Ovary (tissue), 9 donors: ENCODE results near the gene ITGA3. TPM values are rescaled to one million over a fixed set of nuclear protein-coding genes. Genes with fewer than 3 reads are reported as not detected.
"Not testable (repeated sequence)": the region's sequence is repeated elsewhere in the genome, so short reads cannot be mapped to it uniquely, and the experiment has no call there.

Source experiments
- DNase-seq, 5 donors: peaks; one replicate each; pipeline ENCODE4 v3.0.0-alpha.2; 2019 to 2020
- H3K27ac ChIP-seq, 2 donors: fragments of 200-600 bp; one replicate each; pipeline versions ENCODE4 v1.5.1 to v1.8.0; 2019 to 2022
- H3K27me3 ChIP-seq: fragments of 200-600 bp; one replicate; pipeline ENCODE4 v1.8.0; 2022
- H3K36me3 ChIP-seq: fragments of 200-600 bp; sonication (generic); one replicate; pipeline ENCODE4 v1.5.1; 2019
- H3K4me1 ChIP-seq: one replicate; pipeline ENCODE4 v1.8.1; 2013; ENCODE audit warnings: mild to moderate bottlenecking, moderate library complexity; ENCODE audit not compliant: insufficient read depth
- H3K4me3 ChIP-seq: fragments of 200-600 bp; sonication (generic); one replicate; pipeline ENCODE4 v1.5.1; 2017
- H3K9me3 ChIP-seq, 2 donors: fragments of 200-600 bp in 1 of 2; sonication (generic) in 1 of 2; one replicate each; pipeline versions ENCODE4 v1.5.1 to v1.8.1; 2013 to 2019; ENCODE audit warnings: mild to moderate bottlenecking in 1 of 2, moderate library complexity in 1 of 2
- CTCF ChIP-seq, 3 donors: fragments of 450-650 bp in 2 of 3; fragments of 200-600 bp in 1 of 3; IDR thresholded peaks; one replicate each; pipeline versions ENCODE4 v1.5.1 to v1.8.0; 2016 to 2022; ENCODE audit warnings: antibody characterized with exemption in 3 of 3, mild to moderate bottlenecking in 1 of 3
- EP300 ChIP-seq: sonication (generic); formaldehyde crosslinking; IDR thresholded peaks from one replicate; pipeline ENCODE4 v1.6.1; 2017; ENCODE audit warnings: antibody characterized with exemption
- POLR2A ChIP-seq: fragments of 450-650 bp; IDR thresholded peaks from one replicate; pipeline ENCODE4 v1.6.1; 2017; ENCODE audit warnings: antibody characterized with exemption, mild to moderate bottlenecking, moderate library complexity
- WGBS, 3 donors: extraction: QIAGEN DNeasy Blood & Tissue Kit in 1 of 3; methylation state at CpG; one replicate each; pipeline versions ENCODE4 v1.1.5 to v1.1.7; 2013 to 2017; 5-methylcytosine and 5-hydroxymethylcytosine counted together
- intact Hi-C, 4 donors: fragments of 100-400 bp; cut with DNase I; formaldehyde crosslinking; loops; one replicate each; pipeline versions ENCODE4 v1.11.0 to v1.15.1; 2022 to 2023
- polyA plus RNA-seq, 2 donors: library from polyadenylated mRNA; stranded (reverse); fragments of 200-250 nt in 1 of 2; fragments of 350-450 nt in 1 of 2; fragmentation: Illumina TruSeq in 1 of 2; extraction: RNeasy Lipid Tissue Mini Kit (QIAGEN cat#74804) in 1 of 2; gene quantifications; one replicate each; pipeline ENCODE4 v1.2.3, GENCODE V29; 2013 to 2014
- total RNA-seq, 7 donors: library from RNA; depleted of rRNA in 2 of 7; stranded (reverse); fragments of >200 nt in 2 of 7; fragmentation: NEBNext Ultra II Directional in 3 of 7; extraction: Animal tissue kit (Norgen Biotek cat#: 25700) in 3 of 7; gene quantifications; one replicate each; pipeline versions ENCODE4 v1.1.0 to v1.2.4, GENCODE V29; 2016 to 2023
- donor health status: DM: no; HTN: no; CAD: no; lungs with moderate emphysema.
- donor health status: DM: no; HTN: no; CAD: no.
- donor health status: Bipolar disorder and iron deficiency.
- donor health status: DM: yes; HTN: yes; CAD: no.
- donor health status: DM: no; HTN: no; CAD: no.
- donor health status: DM: yes; HTN: yes; CAD: no.

The ITGA3 gene
- total and polyA plus RNA-seq, 9 donors: 23.6 to 132 (median 34.2) TPM

GRCh38 chr17:50039058-50039457, 16.9 kb upstream of the ITGA3 start:
- Histone ChIP-seq H3K9me3 (no peaks in the 10 kb centered on the region), H3K36me3 (no peaks in the 10 kb centered on the region), H3K27me3 (no peaks in the 10 kb centered on the region), H3K27ac (no peak overlapping the region), H3K4me1 (peaks cover 24% of the 10 kb centered on the region), H3K4me3 (no peak overlapping the region)
- TF ChIP-seq POLR2A: no peak
- TF ChIP-seq CTCF (IDR thresholded peaks at IDR 0.05): no peak
- no peak for TF ChIP-seq EP300
- intact Hi-C loops: no loop called here
- 83 to 90% (median 89%) methylated on average over 4 of the region's 4 CpGs for WGBS, 3 donors
- DNase-seq: peak in 1 of 5 donors; percentile 15

GRCh38 chr17:50040496-50040895, 15.4 kb upstream of the ITGA3 start:
- WGBS, 3 donors: 91 to 93% (median 92%) methylated on average over 5 of the region's 5 CpGs
- H3K4me3 ChIP-seq, H3K36me3 ChIP-seq, H3K9me3 ChIP-seq, H3K27me3 ChIP-seq, H3K27ac ChIP-seq, intact Hi-C loops: not testable (repeated sequence)
- DNase-seq: peak in 1 of 5 donors; percentile 4
- H3K4me1 ChIP-seq: peaks cover 18% of the 10 kb centered on the region

- TF ChIP-seq CTCF (IDR thresholded peaks at IDR 0.05) (no peak), EP300 (no peak), POLR2A (no peak)
- DNase-seq: no peak
- H3K9me3 ChIP-seq: no peaks in the 10 kb centered on the region
- H3K27ac ChIP-seq: no peak overlapping the region
- intact Hi-C loops: no loop called here
- WGBS, 3 donors: 94 to 98% (median 97%) methylated on average over 5 of the region's 5 CpGs
- no peak overlapping the region for H3K4me3 ChIP-seq
- no peaks in the 10 kb centered on the region for H3K36me3 ChIP-seq
- no peaks in the 10 kb centered on the region for H3K27me3 ChIP-seq
- H3K4me1 ChIP-seq: peaks cover 9% of the 10 kb centered on the region
These were observed 13.7 kb upstream of the ITGA3 start for GRCh38 chr17:50042211-50042610.

GRCh38 chr17:50043290-50044148, 12.4 kb upstream of the ITGA3 start:
- Histone ChIP-seq H3K4me3 (no peak overlapping the region), H3K4me1 (no peaks in the 10 kb centered on the region), H3K36me3 (no peaks in the 10 kb centered on the region), H3K9me3 (no peaks in the 10 kb centered on the region), H3K27me3 (no peaks in the 10 kb centered on the region), H3K27ac (no peak overlapping the region)
- DNase-seq: peak in 2 of 5 donors; percentile 26 to 45
- WGBS, 3 donors: 63 to 68% (median 66%) methylated on average over 16 of the region's 16 CpGs
- TF ChIP-seq CTCF (IDR thresholded peaks at IDR 0.05): no peak
- no peak for TF ChIP-seq POLR2A
- no peak for TF ChIP-seq EP300
- intact Hi-C loops: no loop called here

GRCh38 chr17:50044483-50044882, 11.4 kb upstream of the ITGA3 start:
- peak in 2 of 5 donors; percentile 1 to 6 for DNase-seq
- Histone ChIP-seq H3K4me3 (no peak overlapping the region), H3K4me1 (no peaks in the 10 kb centered on the region), H3K27ac (no peak overlapping the region), H3K36me3 (no peaks in the 10 kb centered on the region), H3K9me3 (no peaks in the 10 kb centered on the region), H3K27me3 (no peaks in the 10 kb centered on the region)
- WGBS, 3 donors: 90 to 98% (median 94%) methylated on average over 5 of the region's 5 CpGs
- intact Hi-C loops: no loop called here
- TF ChIP-seq CTCF (IDR thresholded peaks at IDR 0.05) (no peak), POLR2A (no peak), EP300 (no peak)
